ENCODE results near the gene GLRA2. TPM values are rescaled to one million over a fixed set of nuclear protein-coding genes. Genes with fewer than 3 reads are reported as not detected.

GLRA2 gene
- total and polyA plus RNA-seq, 2 donors (not counting 1 experiment from before 2014, with no cell fraction given), result not detected

- WGBS (ENCODE audit: insufficient coverage), result no CpG with 5 or more reads among the region's 3 CpGs
- CTCF ChIA-PET, result no interaction called here
- Mint-ChIP-seq H3K27me3 (no peaks in the 10 kb centered on the region), H3K27ac (no peak overlapping the region), H3K4me3 (no peak overlapping the region), H3K9me3 (ENCODE audit: insufficient read depth) (no peaks in the 10 kb centered on the region), H3K4me1 (no peaks in the 10 kb centered on the region)
- no peak for ATAC-seq (ENCODE audit: low read depth)
- POLR2A ChIA-PET, result no interaction called here
- Histone ChIP-seq H3K4me3 (ENCODE audit: control extremely low read depth in 1 of 5, extremely low read depth in 1 of 5, insufficient read depth in 1 of 5, low read depth in 2 of 5, low read length in 4 of 5) (no peak overlapping the region), H3K36me3 (replicated peaks in 1 of 2; ENCODE audit: control extremely low read depth in 1 of 2, control insufficient read depth in 1 of 2, extremely low read depth in 1 of 2, insufficient read depth in 2 of 2, low read length in 1 of 2) (no peaks in the 10 kb centered on the region), H3K4me2 (replicated peaks; ENCODE audit: low read depth, low read length, poor library complexity, severe bottlenecking) (no peak overlapping the region), H2AFZ (ENCODE audit: insufficient read depth, low read depth, low read length, poor library complexity, severe bottlenecking) (no peak overlapping the region), H3K9me3 (ENCODE audit: control extremely low read depth in 1 of 3, control insufficient read depth in 2 of 3, insufficient read depth in 1 of 3, low read length in 2 of 3) (no peaks in the 10 kb centered on the region), H3K9ac (ENCODE audit: low read length) (no peak overlapping the region), H3K27ac (ENCODE audit: low read length in 2 of 2) (no peak overlapping the region), H3K79me2 (ENCODE audit: control insufficient read depth, insufficient read depth, low read length) (no peaks in the 10 kb centered on the region), H3K4me1 (ENCODE audit: control insufficient read depth in 2 of 2, insufficient read depth in 2 of 2, low read length in 2 of 2) (no peaks in the 10 kb centered on the region), H4K20me1 (ENCODE audit: control insufficient read depth, insufficient read depth, low read length, poor library complexity, severe bottlenecking) (no peaks in the 10 kb centered on the region), H3K27me3 (replicated peaks in 1 of 4; ENCODE audit: control extremely low read depth in 1 of 4, control insufficient read depth in 3 of 4, insufficient read depth in 4 of 4, low read length in 3 of 4) (no peaks in the 10 kb centered on the region)
- no peak for TF ChIP-seq CTCF (IDR thresholded peaks at IDR 0.05)
- TF ChIP-seq EZH2 (IDR thresholded peaks at IDR 0.05; ENCODE audit: borderline replicate concordance, insufficient read depth, low read depth, low read length, poor library complexity, severe bottlenecking), result no peak
- no peak for DNase-seq
- intact Hi-C loops (cut with micrococcal nuclease), result no loop called here
Observed at GRCh38 chrX:14712096-14712495, 182.8 kb downstream of the GLRA2 start.

GRCh38 chrX:14717949-14718348 is 188.6 kb downstream of the GLRA2 start:
- TF ChIP-seq CTCF (IDR thresholded peaks at IDR 0.05) (no peak), EZH2 (IDR thresholded peaks at IDR 0.05; ENCODE audit: borderline replicate concordance, insufficient read depth, low read depth, low read length, poor library complexity, severe bottlenecking) (no peak)
- ATAC-seq (ENCODE audit: low read depth), result no peak
- POLR2A ChIA-PET, result no interaction called here

More at GRCh38 chrX:14717949-14718348, 188.6 kb downstream of the GLRA2 start:
- Histone ChIP-seq H3K4me3 (ENCODE audit: control extremely low read depth in 1 of 5, extremely low read depth in 1 of 5, insufficient read depth in 1 of 5, low read depth in 2 of 5, low read length in 4 of 5) (no peak overlapping the region), H3K4me2 (replicated peaks; ENCODE audit: low read depth, low read length, poor library complexity, severe bottlenecking) (no peak overlapping the region), H3K9me3 (ENCODE audit: control extremely low read depth in 1 of 3, control insufficient read depth in 2 of 3, insufficient read depth in 1 of 3, low read length in 2 of 3) (no peaks in the 10 kb centered on the region), H3K27me3 (replicated peaks in 1 of 4; ENCODE audit: control extremely low read depth in 1 of 4, control insufficient read depth in 3 of 4, insufficient read depth in 4 of 4, low read length in 3 of 4) (no peaks in the 10 kb centered on the region), H4K20me1 (ENCODE audit: control insufficient read depth, insufficient read depth, low read length, poor library complexity, severe bottlenecking) (no peaks in the 10 kb centered on the region), H2AFZ (ENCODE audit: insufficient read depth, low read depth, low read length, poor library complexity, severe bottlenecking) (no peak overlapping the region), H3K4me1 (ENCODE audit: control insufficient read depth in 2 of 2, insufficient read depth in 2 of 2, low read length in 2 of 2) (no peaks in the 10 kb centered on the region), H3K79me2 (ENCODE audit: control insufficient read depth, insufficient read depth, low read length) (no peaks in the 10 kb centered on the region), H3K27ac (ENCODE audit: low read length in 2 of 2) (no peak overlapping the region), H3K36me3 (replicated peaks in 1 of 2; ENCODE audit: control extremely low read depth in 1 of 2, control insufficient read depth in 1 of 2, extremely low read depth in 1 of 2, insufficient read depth in 2 of 2, low read length in 1 of 2) (no peaks in the 10 kb centered on the region), H3K9ac (ENCODE audit: low read length) (no peak overlapping the region)
- WGBS (ENCODE audit: insufficient coverage), result no CpG with 5 or more reads among the region's 3 CpGs
- H3K27me3 Mint-ChIP-seq, result no peaks in the 10 kb centered on the region
- intact Hi-C loops (cut with micrococcal nuclease), result no loop called here
- H3K27ac Mint-ChIP-seq, result no peak overlapping the region
- no peaks in the 10 kb centered on the region for H3K4me1 Mint-ChIP-seq
- H3K4me3 Mint-ChIP-seq, result no peak overlapping the region
- CTCF ChIA-PET, result no interaction called here
- DNase-seq, result no peak
- no peaks in the 10 kb centered on the region for H3K9me3 Mint-ChIP-seq (ENCODE audit: insufficient read depth)
